Epithelial cell of proximal tubule (primary cell): ENCODE measurements around the gene MS4A14. TPM values are rescaled to one million over a fixed set of nuclear protein-coding genes. Genes with fewer than 3 reads are reported as not detected.

Experiments used
- DNase-seq: peaks from one replicate; pipeline ENCODE4 v3.0.0-alpha.2; 2011; ENCODE audit warnings: low read depth
- H3K4me3 ChIP-seq: 2 replicates; pipeline ENCODE4 v1.5.1; 2011; ENCODE audit warnings: low read depth, mild to moderate bottlenecking, low read length
- total RNA-seq: library from RNA; depleted of rRNA; stranded (reverse); fragments of >200 nt; gene quantifications from 2 replicates; pipeline ENCODE4 v1.2.3, GENCODE V29; 2015
- TF ChIP-seq, protein P1 (sequence below): conservative IDR thresholded peaks from 2 replicates; pipeline ENCODE4 v1.5.1; 2012; ENCODE audit warnings: low read depth, mild to moderate bottlenecking, low read length

MS4A14 gene
- total RNA-seq, 1 donor from 2014 or later, result not detected

DNA sequence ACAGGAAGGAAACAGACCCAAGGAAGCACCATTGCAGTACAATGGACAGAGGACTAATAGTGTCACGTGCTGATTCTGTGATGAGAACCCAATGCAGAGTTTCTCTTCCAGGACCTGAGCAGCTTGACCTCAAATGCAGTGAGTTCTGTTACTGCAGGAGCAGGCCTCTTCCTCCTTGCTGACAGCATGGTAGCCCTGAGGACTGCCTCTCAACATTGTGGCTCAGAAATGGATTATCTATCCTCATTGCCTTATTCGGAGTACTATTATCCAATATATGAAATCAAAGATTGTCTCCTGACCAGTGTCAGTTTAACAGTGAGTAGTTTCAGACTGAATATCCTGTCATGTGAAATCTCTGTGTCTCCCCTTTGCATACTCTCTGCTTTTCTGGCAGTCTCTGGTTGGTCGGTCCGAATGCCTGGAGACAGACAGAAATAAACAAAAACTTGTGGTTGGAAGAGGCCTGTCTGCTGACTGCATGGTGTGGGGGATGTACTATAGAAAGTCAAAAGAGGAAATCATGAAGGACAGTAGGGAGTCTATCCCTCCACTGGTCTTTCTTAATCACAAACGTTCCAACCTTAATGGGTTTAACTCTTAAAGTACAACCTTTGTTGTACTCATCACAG lies 6.9 kb upstream of the MS4A14 start:
- DNase-seq, result no peak
- H3K4me3 ChIP-seq, result no peak overlapping the region
- TF ChIP-seq, protein P1, sequence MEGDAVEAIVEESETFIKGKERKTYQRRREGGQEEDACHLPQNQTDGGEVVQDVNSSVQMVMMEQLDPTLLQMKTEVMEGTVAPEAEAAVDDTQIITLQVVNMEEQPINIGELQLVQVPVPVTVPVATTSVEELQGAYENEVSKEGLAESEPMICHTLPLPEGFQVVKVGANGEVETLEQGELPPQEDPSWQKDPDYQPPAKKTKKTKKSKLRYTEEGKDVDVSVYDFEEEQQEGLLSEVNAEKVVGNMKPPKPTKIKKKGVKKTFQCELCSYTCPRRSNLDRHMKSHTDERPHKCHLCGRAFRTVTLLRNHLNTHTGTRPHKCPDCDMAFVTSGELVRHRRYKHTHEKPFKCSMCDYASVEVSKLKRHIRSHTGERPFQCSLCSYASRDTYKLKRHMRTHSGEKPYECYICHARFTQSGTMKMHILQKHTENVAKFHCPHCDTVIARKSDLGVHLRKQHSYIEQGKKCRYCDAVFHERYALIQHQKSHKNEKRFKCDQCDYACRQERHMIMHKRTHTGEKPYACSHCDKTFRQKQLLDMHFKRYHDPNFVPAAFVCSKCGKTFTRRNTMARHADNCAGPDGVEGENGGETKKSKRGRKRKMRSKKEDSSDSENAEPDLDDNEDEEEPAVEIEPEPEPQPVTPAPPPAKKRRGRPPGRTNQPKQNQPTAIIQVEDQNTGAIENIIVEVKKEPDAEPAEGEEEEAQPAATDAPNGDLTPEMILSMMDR, result no peak

DNA sequence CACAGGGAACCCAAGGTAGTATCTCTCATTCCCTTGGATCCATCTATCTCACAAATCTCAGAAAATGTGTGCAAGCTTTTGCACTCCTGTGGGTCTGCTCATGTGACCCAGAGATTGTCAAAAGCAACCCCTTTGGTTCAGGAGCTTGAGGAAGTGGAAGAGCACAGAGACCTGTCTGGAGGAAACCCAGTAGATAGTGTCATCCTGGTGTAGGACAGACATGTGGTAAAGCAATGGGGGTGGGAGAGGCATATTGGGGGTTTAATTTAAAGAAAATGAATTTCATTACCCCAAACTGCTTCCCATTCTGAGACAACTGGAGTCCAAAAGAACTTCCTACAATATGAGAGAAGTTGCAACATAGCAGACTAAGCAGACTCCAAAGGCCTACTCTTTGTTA lies 5.8 kb upstream of the MS4A14 start:
- DNase-seq, result no peak
- H3K4me3 ChIP-seq, result no peak overlapping the region
- TF ChIP-seq, protein P1, result no peak

DNA sequence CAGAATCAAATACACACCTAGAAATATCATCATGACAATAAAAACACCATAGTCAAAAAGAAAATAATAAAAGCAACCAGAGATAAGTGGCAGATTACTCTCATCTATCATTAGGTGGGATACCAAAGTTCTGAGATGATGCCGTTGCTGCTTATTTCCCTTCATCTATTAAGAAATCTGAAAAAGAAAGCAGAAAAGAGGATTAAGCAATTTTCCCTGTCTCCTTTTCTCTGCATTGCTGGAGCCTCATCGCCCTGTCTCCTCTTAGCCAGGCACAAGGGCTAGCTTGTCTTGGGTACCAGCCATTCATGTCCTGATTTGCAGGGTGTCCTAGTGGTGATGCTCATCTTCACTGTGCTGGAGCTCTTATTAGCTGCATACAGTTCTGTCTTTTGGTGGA lies 3.9 kb upstream of the MS4A14 start:
- no peak overlapping the region for H3K4me3 ChIP-seq
- TF ChIP-seq, protein P1, result no peak
- no peak for DNase-seq

DNA sequence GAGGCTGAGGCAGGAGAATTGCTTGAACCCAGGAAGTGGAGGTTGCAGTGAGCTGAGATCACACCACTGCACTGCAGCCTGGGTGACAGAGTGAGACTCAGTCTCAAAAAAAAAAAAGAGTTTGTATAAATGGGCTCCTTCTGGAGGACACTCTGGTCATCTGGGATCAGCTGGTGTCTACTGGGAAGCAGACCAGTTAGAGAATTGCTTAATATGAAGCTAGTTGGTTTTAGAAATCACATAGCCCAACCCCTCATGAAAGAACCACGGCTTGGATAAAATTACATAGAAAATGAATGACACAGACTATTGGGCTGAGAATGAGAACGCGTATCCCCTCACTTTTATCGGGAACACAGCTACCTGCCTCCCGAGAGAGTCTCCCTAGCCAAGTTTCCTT lies 3.2 kb upstream of the MS4A14 start:
- TF ChIP-seq, protein P1, result no peak
- no peak overlapping the region for H3K4me3 ChIP-seq
- DNase-seq, result no peak

DNA sequence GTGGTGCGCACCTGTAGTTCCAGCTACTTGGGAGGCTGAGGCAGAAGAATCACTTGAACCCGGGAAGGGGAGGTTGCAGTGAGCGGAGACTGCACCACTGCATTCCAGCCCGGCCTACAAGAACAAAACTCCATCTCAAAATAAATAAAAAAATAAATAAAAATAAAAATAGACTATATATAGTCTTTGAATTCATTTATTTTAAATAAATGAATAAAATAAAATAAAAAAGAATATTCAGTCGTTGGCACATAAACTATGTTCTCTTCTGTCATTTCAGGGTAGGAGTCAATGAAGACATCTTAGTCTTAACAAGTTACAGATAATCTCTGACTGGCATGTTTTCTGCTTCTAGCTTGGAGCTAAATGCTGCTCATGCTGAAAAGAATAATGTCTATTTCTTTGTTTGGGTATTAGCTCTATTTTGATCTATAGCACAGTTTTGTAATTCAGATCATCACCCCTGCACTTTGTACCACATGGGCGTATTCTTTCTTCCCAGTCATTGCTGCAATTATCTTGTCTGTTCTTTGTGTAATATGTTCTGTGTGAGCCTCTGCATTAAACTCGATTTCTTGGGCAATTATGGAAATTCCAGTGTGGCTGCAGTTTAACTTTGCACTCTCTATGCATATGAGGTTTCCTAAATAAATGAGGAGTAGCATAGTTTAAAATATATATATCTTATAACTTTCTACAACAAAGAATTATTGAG lies 1.4 kb upstream of the MS4A14 start:
- DNase-seq, result no peak
- H3K4me3 ChIP-seq, result no peak overlapping the region
- TF ChIP-seq, protein P1, result no peak

DNA sequence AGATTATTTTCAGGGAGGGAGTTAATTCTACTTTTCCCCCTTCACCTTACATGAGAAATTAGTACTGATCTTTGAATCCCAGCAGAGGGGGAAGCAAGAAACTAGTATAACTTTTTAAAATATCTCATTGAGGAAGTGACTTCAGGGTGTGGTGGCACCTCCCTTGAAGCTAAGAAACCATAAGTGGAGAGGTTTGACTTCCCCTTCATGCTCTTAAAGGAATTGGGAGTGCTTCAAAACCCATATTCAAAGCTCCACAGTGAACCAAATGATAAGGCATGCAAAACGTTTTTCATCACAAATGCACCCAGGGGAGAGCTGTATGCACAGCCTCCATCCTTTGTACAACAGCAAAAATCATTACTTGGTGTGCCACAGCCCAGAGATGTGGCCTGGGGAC lies 540 bp downstream of the MS4A14 start:
- no peak for DNase-seq
- TF ChIP-seq, protein P1, result no peak
- no peak overlapping the region for H3K4me3 ChIP-seq

DNA sequence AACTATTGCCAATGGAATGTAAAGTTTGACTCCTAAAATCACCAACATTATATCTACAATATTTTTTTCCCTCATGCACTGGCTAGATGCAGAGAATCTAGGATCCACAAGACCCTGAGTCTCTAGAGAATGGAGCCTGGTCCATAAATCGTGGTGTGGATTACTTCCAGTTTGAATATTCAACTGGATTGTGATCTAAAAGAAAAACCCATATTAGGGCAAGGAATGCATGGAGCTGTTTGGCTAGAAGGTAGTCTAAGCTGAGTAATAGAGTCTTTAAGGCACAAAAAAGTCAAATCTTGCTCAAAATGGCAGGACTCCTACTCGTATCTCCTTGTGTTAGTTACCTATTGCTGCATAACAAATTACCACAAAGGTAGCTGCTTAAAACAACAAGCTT lies 23.8 kb downstream of the MS4A14 start:
- DNase-seq, result no peak
- H3K4me3 ChIP-seq, result no peak overlapping the region
- TF ChIP-seq, protein P1, result no peak
